Epithelial cell of esophagus (primary cell): ENCODE measurements around the gene DPYSL5.
"Not testable (repeated sequence)": the region's sequence is repeated elsewhere in the genome, so short reads cannot be mapped to it uniquely, and the experiment has no call there.

Experiments
- DNase-seq: peaks from one replicate; pipeline ENCODE4 v3.0.0; 2010; ENCODE audit warnings: low read depth
- H3K4me3 ChIP-seq: 2 replicates; pipeline ENCODE4 v1.5.1; 2011; ENCODE audit warnings: mild to moderate bottlenecking, low read length, control low read depth
- TF ChIP-seq, protein P1 (sequence below): IDR thresholded peaks from 2 replicates; pipeline ENCODE4 v1.5.1; 2011; ENCODE audit warnings: low read depth, mild to moderate bottlenecking, low read length, control low read depth, inconsistent platforms; ENCODE audit not compliant: insufficient read depth; ENCODE audit errors: missing control alignments

The DPYSL5 gene

DNA sequence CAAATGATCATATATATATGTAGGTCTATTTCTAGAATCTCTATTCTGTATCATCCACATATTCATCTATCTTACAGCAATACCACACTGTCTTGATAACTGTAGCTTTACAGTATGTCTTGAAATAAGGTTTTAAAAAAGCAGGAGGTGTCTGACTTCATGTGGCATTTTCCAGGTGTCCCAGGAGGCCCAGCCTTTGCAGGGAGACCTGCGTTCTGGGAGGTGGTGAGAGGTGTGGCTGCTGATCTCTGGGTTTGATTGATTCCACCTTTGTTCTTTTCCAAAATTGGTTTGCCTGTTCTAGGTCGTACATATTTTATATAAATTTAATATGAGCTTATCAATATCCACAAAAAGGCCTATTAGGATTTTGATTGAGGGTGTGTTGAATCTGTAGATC, 26.6 kb downstream of the DPYSL5 start:
- DNase-seq: no peak
- H3K4me3 ChIP-seq: no peak overlapping the region
- TF ChIP-seq, protein P1, sequence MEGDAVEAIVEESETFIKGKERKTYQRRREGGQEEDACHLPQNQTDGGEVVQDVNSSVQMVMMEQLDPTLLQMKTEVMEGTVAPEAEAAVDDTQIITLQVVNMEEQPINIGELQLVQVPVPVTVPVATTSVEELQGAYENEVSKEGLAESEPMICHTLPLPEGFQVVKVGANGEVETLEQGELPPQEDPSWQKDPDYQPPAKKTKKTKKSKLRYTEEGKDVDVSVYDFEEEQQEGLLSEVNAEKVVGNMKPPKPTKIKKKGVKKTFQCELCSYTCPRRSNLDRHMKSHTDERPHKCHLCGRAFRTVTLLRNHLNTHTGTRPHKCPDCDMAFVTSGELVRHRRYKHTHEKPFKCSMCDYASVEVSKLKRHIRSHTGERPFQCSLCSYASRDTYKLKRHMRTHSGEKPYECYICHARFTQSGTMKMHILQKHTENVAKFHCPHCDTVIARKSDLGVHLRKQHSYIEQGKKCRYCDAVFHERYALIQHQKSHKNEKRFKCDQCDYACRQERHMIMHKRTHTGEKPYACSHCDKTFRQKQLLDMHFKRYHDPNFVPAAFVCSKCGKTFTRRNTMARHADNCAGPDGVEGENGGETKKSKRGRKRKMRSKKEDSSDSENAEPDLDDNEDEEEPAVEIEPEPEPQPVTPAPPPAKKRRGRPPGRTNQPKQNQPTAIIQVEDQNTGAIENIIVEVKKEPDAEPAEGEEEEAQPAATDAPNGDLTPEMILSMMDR: no peak

DNA sequence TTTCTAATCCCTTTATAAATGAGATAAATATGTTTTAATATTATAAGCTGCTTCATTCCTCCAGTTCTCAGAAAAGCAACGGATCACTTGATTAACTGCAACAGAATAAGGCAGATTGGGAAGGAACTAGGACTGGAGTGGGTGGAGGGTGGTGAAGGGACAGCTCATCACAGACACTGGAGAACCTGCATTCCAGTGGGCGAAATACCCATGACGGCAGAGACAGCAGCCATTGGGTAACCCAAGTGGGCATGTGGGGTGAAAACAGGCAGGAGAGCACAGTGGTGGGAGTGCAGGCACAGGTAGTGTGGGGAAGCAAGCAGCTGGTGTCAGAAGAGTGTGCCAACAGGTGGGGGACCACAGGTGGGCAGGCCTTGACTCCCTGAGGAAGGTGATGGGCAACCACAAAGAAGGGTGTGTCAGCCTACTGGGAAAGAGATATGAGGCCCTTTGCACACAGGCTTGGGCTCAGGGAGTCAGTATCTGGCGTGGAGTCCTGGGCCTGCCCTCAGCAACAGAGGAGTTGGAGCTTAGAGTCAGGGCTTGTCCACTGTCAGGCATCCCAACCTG, 27.2 kb downstream of the DPYSL5 start:
- no peak overlapping the region for H3K4me3 ChIP-seq
- TF ChIP-seq, protein P1: no peak
- DNase-seq: no peak

DNA sequence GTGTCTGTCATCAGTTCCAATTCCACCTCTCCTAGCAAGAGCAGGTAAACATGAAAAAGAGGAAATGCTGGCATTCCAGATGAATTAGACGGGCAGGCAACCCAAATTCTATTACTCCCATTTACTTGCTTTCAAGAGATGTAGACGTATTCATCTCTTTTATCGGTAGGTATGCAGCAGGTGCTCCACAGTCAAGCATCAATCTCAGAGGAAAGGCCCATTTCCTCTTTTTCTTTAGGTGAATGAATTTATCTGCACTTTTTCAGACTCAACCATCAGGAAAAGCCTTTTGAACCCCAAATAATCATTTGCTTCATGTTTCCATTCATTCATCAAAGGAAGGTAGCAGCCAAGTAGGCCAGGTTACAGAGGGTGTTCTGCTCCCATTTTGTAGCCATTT, 27.9 kb downstream of the DPYSL5 start:
- no peak for DNase-seq
- H3K4me3 ChIP-seq: no peak overlapping the region
- TF ChIP-seq, protein P1: no peak

DNA sequence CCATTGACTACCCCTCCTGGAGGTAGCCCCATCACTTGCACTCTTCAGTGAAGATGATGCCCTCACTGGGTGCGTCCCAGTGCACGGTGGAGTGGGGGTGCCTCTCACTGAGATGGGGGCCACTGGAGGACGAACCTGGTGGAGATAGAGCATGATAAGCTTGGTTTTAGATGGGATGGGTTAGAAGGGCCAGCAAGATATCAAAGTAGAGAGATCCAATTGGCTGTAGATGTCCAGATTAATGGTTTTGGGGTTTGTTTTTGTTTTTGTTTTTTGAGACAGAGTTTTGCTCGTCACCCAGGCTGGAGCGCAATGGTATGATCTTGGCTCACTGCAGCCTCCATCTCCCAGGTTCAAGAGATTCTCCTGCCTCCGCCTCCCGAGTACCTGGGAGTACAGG, 28.3 kb downstream of the DPYSL5 start:
- no peak for DNase-seq
- TF ChIP-seq, protein P1: no peak
- no peak overlapping the region for H3K4me3 ChIP-seq

DNA sequence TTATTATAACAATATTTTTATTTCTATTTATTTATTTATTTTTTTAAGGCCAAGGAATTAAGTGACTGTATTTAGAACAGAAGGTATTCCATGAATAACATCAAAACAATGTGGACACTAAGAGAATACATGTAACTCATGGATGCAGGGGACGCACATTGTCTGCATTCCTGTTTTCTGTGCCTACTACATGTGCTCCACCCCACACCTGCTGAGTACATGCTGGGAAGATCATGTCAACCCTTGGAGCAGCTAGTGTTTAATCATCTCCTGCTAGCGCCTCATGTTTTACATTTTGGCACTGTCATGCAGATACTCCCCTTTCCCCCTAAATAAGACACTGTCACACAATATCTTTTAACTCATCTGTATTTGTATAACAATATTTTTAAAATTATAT, 29.3 kb downstream of the DPYSL5 start:
- DNase-seq: no peak
- H3K4me3 ChIP-seq: no peak overlapping the region
- TF ChIP-seq, protein P1: no peak

DNA sequence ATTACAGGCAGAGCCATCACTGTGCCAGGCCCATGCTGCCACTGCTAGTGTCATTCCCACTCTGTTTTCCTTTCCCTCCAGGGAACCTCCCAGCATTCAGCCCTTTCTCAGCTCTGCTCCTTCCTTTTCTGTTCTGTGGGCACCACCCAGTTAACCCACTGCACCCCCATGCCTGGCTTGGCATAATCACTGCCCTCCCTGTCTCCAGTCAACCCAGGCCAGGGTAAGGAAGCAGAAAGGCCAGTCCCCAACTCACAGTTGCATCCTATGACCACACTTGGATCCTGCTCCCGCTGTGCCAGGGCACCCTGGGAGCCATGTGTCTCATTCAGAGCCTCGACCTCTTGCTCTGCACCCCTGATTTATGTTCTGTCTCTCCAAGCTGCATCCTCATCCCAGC, 32.2 kb downstream of the DPYSL5 start:
- TF ChIP-seq, protein P1: no peak
- DNase-seq: no peak
- no peak overlapping the region for H3K4me3 ChIP-seq

DNA sequence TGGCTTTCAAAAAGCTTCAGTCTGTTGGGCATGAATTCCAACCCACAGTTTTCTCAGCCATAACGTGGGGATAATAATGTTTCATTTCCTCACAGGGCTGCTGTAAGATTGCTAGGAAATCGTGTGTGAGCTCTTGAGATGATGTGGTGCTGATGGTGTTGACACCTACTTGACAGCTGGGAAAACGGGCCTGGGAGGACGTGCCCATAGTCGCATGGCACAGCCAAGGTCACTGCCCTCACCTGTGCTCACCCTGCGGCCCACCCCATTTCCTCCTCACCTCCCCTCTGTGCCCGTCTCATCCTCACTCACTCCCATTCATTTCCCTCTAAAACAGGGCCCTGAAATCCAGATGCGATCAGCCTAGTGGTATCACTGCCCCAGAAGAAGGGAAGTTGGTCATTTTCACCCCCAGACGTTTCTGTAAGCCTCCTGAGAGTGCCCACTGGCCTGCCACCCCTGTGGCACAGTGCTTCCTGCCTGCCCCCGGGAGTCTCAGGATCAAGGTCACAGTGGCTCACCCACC, 33.0 kb downstream of the DPYSL5 start:
- no peak overlapping the region for H3K4me3 ChIP-seq
- TF ChIP-seq, protein P1: no peak
- DNase-seq: no peak

DNA sequence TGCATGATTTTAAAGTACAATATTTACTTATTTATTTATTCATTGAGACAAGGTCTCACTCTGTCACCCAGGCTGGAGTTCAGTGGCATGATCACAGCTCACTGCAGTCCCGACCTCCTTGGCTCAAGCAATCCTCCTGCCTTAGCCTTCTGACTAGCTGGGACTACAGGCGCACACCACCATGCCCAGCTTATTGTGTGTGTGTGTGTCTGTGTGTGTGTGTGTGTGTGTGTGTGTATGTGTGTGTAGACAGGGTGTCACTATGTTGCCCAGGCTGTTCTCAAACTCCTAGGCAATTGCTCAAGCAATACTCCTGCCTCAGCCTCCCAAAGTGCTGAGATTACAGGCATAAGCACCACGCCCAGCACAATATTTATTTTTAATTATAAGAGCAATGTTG, 34.3 kb downstream of the DPYSL5 start:
- DNase-seq, H3K4me3 ChIP-seq: not testable (repeated sequence)
